DOHH2 (cell line): Measurements from ENCODE around the gene CKS1B.

Experiments
- H3F3A ChIP-seq: fragments of 200-600 bp; sonication (generic), shearing (Covaris generic); 2 replicates; pipeline ENCODE4 v1.6.0; 2016; ENCODE audit warnings: antibody characterized with exemption, mild to moderate bottlenecking; ENCODE audit not compliant: control insufficient read depth, insufficient read depth
- H3K27ac ChIP-seq: fragments of 200-600 bp; sonication (generic); 2 replicates; pipeline ENCODE4 v1.5.1; 2014; ENCODE audit warnings: low read depth, mild to moderate bottlenecking, low read length, moderate library complexity
- H3K27me3 ChIP-seq: fragments of 200-600 bp; sonication (generic); 2 replicates; pipeline ENCODE4 v1.6.1; 2014; ENCODE audit warnings: mild to moderate bottlenecking, low read length, mixed read lengths; ENCODE audit not compliant: control insufficient read depth
- H3K36me3 ChIP-seq: fragments of 200-600 bp; sonication (generic); 2 replicates; pipeline ENCODE4 v1.6.1; 2014; ENCODE audit warnings: mild to moderate bottlenecking, low read length, moderate library complexity, mixed read lengths; ENCODE audit not compliant: control insufficient read depth
- H3K4me1 ChIP-seq: fragments of 200-600 bp; sonication (generic); 2 replicates; pipeline ENCODE4 v1.6.1; 2014; ENCODE audit warnings: mild to moderate bottlenecking, low read length, mixed read lengths; ENCODE audit not compliant: control insufficient read depth
- H3K4me2 ChIP-seq: fragments of 200-600 bp; sonication (generic); 2 replicates; pipeline ENCODE4 v1.6.0; 2014; ENCODE audit warnings: mild to moderate bottlenecking, low read length, moderate library complexity
- H3K4me3 ChIP-seq: fragments of 200-600 bp; sonication (generic); 2 replicates; pipeline ENCODE4 v1.5.1; 2014; ENCODE audit warnings: mild to moderate bottlenecking, low read length, mixed read lengths
- H3K79me2 ChIP-seq: fragments of 200-600 bp; sonication (generic); 2 replicates; pipeline ENCODE4 v1.6.1; 2014; ENCODE audit warnings: mild to moderate bottlenecking, low read length, mixed read lengths; ENCODE audit not compliant: control insufficient read depth
- H3K9me2 ChIP-seq: fragments of 200-600 bp; sonication (generic); replicated peaks from 2 replicates; pipeline ENCODE4 v1.6.1; 2014; ENCODE audit warnings: mild to moderate bottlenecking, low read length, mixed read lengths; ENCODE audit not compliant: control insufficient read depth
- H3K9me3 ChIP-seq: fragments of 200-600 bp; sonication (generic); 2 replicates; pipeline ENCODE4 v1.6.1; 2014; ENCODE audit warnings: antibody characterized with exemption, low read length, mixed read lengths; ENCODE audit not compliant: control insufficient read depth, insufficient read depth
- H4K20me1 ChIP-seq: fragments of 200-600 bp; sonication (generic); 2 replicates; pipeline ENCODE4 v1.6.0; 2014; ENCODE audit warnings: low read depth, mild to moderate bottlenecking, antibody characterized with exemption, low read length, moderate library complexity; ENCODE audit not compliant: control insufficient read depth, insufficient read depth
- CTCF ChIP-seq: fragments of 200-600 bp; sonication (generic); IDR thresholded peaks from one replicate; pipeline ENCODE4 v1.5.1; 2014; ENCODE audit warnings: antibody characterized with exemption, mild to moderate bottlenecking, low read depth, low read length; ENCODE audit not compliant: poor library complexity, severe bottlenecking
- EZH2phosphoT487 ChIP-seq: fragments of 200-600 bp; sonication (generic); IDR thresholded peaks from 2 replicates; pipeline ENCODE4 v1.6.1; 2017; ENCODE audit warnings: borderline replicate concordance, mild to moderate bottlenecking, antibody characterized with exemption, low read length, moderate library complexity, mixed read lengths

The CKS1B gene

GRCh38 chr1:154956544-154956941 is 17.9 kb upstream of the CKS1B start:
- peak overlapping the region; percentile 90 for H3K4me3 ChIP-seq
- H3K9me2 ChIP-seq, result no peaks in the 10 kb centered on the region
- H3K4me1 ChIP-seq, result peaks cover 63% of the 10 kb centered on the region
- peaks cover 29% of the 10 kb centered on the region for H3K36me3 ChIP-seq
- peaks cover 8% of the 10 kb centered on the region for H3F3A ChIP-seq
- no peaks in the 10 kb centered on the region for H3K27me3 ChIP-seq
- H4K20me1 ChIP-seq, result no peaks in the 10 kb centered on the region
- H3K4me2 ChIP-seq, result peak overlapping the region; percentile 81
- H3K79me2 ChIP-seq, result peaks cover 57% of the 10 kb centered on the region
- H3K27ac ChIP-seq, result peak overlapping the region; percentile 93
- no peak for TF ChIP-seq CTCF
- no peaks in the 10 kb centered on the region for H3K9me3 ChIP-seq

GRCh38 chr1:154957091-154957657 is 17.3 kb upstream of the CKS1B start:
- no peaks in the 10 kb centered on the region for H3K9me3 ChIP-seq
- H3F3A ChIP-seq, result peaks cover 8% of the 10 kb centered on the region
- no peak overlapping the region for H3K4me3 ChIP-seq
- H4K20me1 ChIP-seq, result no peaks in the 10 kb centered on the region
- peaks cover 57% of the 10 kb centered on the region for H3K4me1 ChIP-seq
- TF ChIP-seq CTCF (no peak), EZH2phosphoT487 (no peak)
- H3K36me3 ChIP-seq, result peaks cover 30% of the 10 kb centered on the region
- no peaks in the 10 kb centered on the region for H3K9me2 ChIP-seq
- H3K4me2 ChIP-seq, result no peak overlapping the region
- no peaks in the 10 kb centered on the region for H3K27me3 ChIP-seq
- peaks cover 59% of the 10 kb centered on the region for H3K79me2 ChIP-seq
- no peak overlapping the region; the same call in 1 of the 2 replicates for H3K27ac ChIP-seq

- no peak overlapping the region for H3K4me2 ChIP-seq
- no peaks in the 10 kb centered on the region for H3K9me3 ChIP-seq
- TF ChIP-seq EZH2phosphoT487 (no peak), CTCF (no peak)
- H3K4me3 ChIP-seq, result no peak overlapping the region
- H3K36me3 ChIP-seq, result peaks cover 39% of the 10 kb centered on the region
- peaks cover 66% of the 10 kb centered on the region for H3K79me2 ChIP-seq
- H3K9me2 ChIP-seq, result no peaks in the 10 kb centered on the region
- no peaks in the 10 kb centered on the region for H4K20me1 ChIP-seq
- peaks cover 53% of the 10 kb centered on the region for H3K4me1 ChIP-seq
- no peak overlapping the region for H3K27ac ChIP-seq
- H3K27me3 ChIP-seq, result no peaks in the 10 kb centered on the region
- peaks cover 8% of the 10 kb centered on the region for H3F3A ChIP-seq
Measured at GRCh38 chr1:154958036-154958435, 16.4 kb upstream of the CKS1B start.
